Esophagus squamous epithelium (tissue), 5 donors: Measurements from ENCODE around the gene CACNA2D2. TPM values are rescaled to one million over a fixed set of nuclear protein-coding genes. Genes with fewer than 3 reads are reported as not detected.

ENCODE experiments used
- DNase-seq: peaks from one replicate; lab custom pipeline; 2025; lab: John Stamatoyannopoulos, UW
- H3K27ac ChIP-seq, 4 donors: fragments of 200-600 bp; sonication (generic); one replicate each; pipeline ENCODE4 v1.5.1; 2016 to 2019; ENCODE audit warnings: mild to moderate bottlenecking in 1 of 4
- H3K27me3 ChIP-seq, 4 donors: fragments of 200-600 bp; sonication (generic); 1 replicate in 3 of 4; 2 replicates in 1 of 4; pipeline versions ENCODE4 v1.5.1 to v1.6.0; 2017 to 2021; ENCODE audit warnings: antibody characterized with exemption in 1 of 4
- H3K36me3 ChIP-seq, 3 donors: fragments of 200-600 bp; sonication (generic); one replicate each; pipeline ENCODE4 v1.5.1; 2016 to 2019
- H3K4me1 ChIP-seq, 3 donors: fragments of 200-600 bp; sonication (generic); one replicate each; pipeline ENCODE4 v1.5.1; 2017 to 2019
- H3K4me3 ChIP-seq, 4 donors: fragments of 200-600 bp; sonication (generic); 1 replicate in 3 of 4; 2 replicates in 1 of 4; pipeline ENCODE4 v1.5.1; 2016 to 2019; ENCODE audit warnings: mild to moderate bottlenecking in 2 of 4, moderate library complexity in 1 of 4
- H3K9me3 ChIP-seq, 3 donors: fragments of 200-600 bp; sonication (generic); one replicate each; pipeline ENCODE4 v1.5.1; 2016 to 2019
- CTCF ChIP-seq, 6 experiments: fragments of 450-650 bp in 4 of 6; fragments of 200-600 bp in 2 of 6; sonication (generic) in 2 of 6; IDR thresholded peaks; one replicate each; pipeline ENCODE4 v1.5.1; 2016 to 2019; ENCODE audit warnings: antibody characterized with exemption in 6 of 6, mild to moderate bottlenecking in 4 of 6, moderate library complexity in 4 of 6
- POLR2A ChIP-seq, 4 donors: fragments of 450-650 bp; IDR thresholded peaks; one replicate each; pipeline ENCODE4 v1.6.1; 2017; ENCODE audit warnings: antibody characterized with exemption in 4 of 4, mild to moderate bottlenecking in 4 of 4, moderate library complexity in 3 of 4
- WGBS, 2 donors: methylation state at CpG; one replicate each; pipeline ENCODE4 v1.1.5; 2018; 5-methylcytosine and 5-hydroxymethylcytosine counted together
- intact Hi-C: fragments of 100-400 bp; cut with DNase I; formaldehyde crosslinking; loops from one replicate; pipeline ENCODE4 v1.15.0; 2022
- total RNA-seq, 4 donors: library from RNA; depleted of rRNA; stranded (reverse); fragments of >200 nt; gene quantifications; one replicate each; pipeline ENCODE4 v1.1.0, GENCODE V29; 2016
- donor health status: DM: yes; HTN: yes; CAD: no.

CACNA2D2 gene
- total RNA-seq, 4 donors from 2014 or later = 0.18 to 0.57 (median 0.35) TPM; not detected in 1

- Histone ChIP-seq H3K36me3 (no peaks in the 10 kb centered on the region), H3K9me3 (no peaks in the 10 kb centered on the region), H3K27me3 (no peaks in the 10 kb centered on the region), H3K27ac (no peak overlapping the region), H3K4me1 (no peaks in the 10 kb centered on the region), H3K4me3 (no peak overlapping the region)
- intact Hi-C loops = no loop called here
- TF ChIP-seq CTCF (IDR thresholded peaks at IDR 0.05) (no peak), POLR2A (IDR thresholded peaks at IDR 0.05) (no peak)
- 34 to 41% methylated on average over 4 to 6 of the region's 10 CpGs for WGBS, 2 donors
- no peak for DNase-seq
These were observed 29.7 kb downstream of the CACNA2D2 start for GRCh38 chr3:50473768-50474167.

GRCh38 chr3:50472958-50473357 lies 30.5 kb downstream of the CACNA2D2 start:
- DNase-seq = no peak
- intact Hi-C loops = no loop called here
- H3K36me3 ChIP-seq = no peaks in the 10 kb centered on the region
- no peaks in the 10 kb centered on the region for H3K4me1 ChIP-seq
- TF ChIP-seq POLR2A (IDR thresholded peaks at IDR 0.05) (no peak), CTCF (IDR thresholded peaks at IDR 0.05) (no peak)
- no peak overlapping the region for H3K27ac ChIP-seq
- 61 to 65% methylated on average over 3 to 5 of the region's 6 CpGs for WGBS, 2 donors
- no peaks in the 10 kb centered on the region for H3K27me3 ChIP-seq
- H3K9me3 ChIP-seq = no peaks in the 10 kb centered on the region
- no peak overlapping the region for H3K4me3 ChIP-seq

DNA sequence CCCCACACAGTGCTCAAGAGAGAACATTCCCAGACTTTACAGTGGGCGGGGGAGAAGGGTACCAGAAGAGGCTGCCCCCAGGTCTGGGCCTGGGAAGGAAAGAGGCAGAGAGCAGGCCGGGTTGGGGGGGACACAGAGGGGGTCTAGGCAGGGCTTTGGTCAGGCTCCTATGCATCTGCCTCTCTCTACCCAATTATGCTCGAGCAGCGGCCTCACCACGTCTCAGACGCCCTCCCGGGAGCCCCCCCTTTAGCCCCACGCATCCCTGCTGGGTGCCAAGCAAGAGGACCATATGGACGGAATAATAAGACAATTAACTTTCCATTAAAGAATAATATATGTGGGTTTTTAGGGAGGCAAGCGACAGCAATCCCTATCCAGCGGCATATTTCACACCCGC lies 32.8 kb downstream of the CACNA2D2 start:
- no peak overlapping the region for H3K27ac ChIP-seq
- intact Hi-C loops = no loop called here

DNA sequence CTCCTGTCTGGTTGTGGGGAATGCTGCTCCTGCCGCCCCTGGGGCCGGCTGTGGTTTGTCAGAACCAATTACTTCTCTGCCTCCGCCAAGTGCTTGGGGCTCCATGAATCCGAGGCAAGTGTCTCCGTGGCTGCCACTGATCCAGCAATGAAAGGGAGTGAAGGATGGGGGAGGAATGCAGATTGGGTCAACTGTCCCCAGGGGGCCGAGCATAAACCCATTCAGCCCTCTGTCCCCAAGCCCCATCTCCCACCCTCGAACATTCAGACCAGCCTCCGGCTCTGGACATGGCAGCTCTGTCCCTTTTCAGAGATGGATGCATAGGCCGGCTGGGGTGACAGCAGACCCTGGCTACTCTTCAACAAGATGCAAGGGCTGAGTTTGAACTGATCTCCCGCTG lies 35.5 kb downstream of the CACNA2D2 start:
- no peaks in the 10 kb centered on the region for H3K27me3 ChIP-seq
- no peaks in the 10 kb centered on the region for H3K4me1 ChIP-seq
- no peak for DNase-seq
- TF ChIP-seq POLR2A (IDR thresholded peaks at IDR 0.05) (no peak), CTCF (IDR thresholded peaks at IDR 0.05) (no peak)
- 53 to 69% methylated on average over 4 to 7 of the region's 10 CpGs for WGBS, 2 donors
- intact Hi-C loops = no loop called here
- no peak overlapping the region for H3K27ac ChIP-seq
- no peaks in the 10 kb centered on the region for H3K9me3 ChIP-seq
- H3K36me3 ChIP-seq = no peaks in the 10 kb centered on the region
- H3K4me3 ChIP-seq = no peak overlapping the region

More for the DNA sequence above, 32.8 kb downstream of the CACNA2D2 start:
- Histone ChIP-seq H3K36me3 (no peaks in the 10 kb centered on the region), H3K27me3 (no peaks in the 10 kb centered on the region), H3K9me3 (no peaks in the 10 kb centered on the region), H3K4me3 (no peak overlapping the region), H3K4me1 (no peaks in the 10 kb centered on the region)
- DNase-seq = no peak
- TF ChIP-seq CTCF (IDR thresholded peaks at IDR 0.05) = no peak
- TF ChIP-seq POLR2A (IDR thresholded peaks at IDR 0.05) = no peak
- 79 to 87% methylated on average over 10 to 12 of the region's 12 CpGs for WGBS, 2 donors

DNA sequence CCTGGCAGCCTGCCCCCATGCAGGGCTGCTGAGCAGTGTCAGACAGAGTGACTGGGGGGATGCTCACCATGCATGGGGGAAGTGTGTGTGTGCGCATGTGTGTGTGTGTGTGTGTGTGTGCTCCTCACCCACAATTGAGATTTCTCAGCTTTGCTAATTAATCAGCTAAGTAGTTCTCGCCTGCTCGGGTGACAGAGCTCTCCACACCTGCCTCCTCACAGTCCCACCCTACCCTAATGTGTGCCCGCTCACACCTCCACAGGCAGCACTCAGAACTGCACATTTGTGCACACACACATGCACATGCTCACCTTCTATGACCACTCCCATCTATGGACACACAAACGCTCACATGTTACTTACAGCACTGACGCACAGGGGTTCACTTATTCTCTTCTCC lies 37.3 kb downstream of the CACNA2D2 start:
- WGBS, 2 donors = 82% methylated on average over 6 of the region's 6 CpGs
- Histone ChIP-seq H3K36me3 (no peaks in the 10 kb centered on the region), H3K4me3 (no peak overlapping the region), H3K27me3 (no peaks in the 10 kb centered on the region), H3K9me3 (no peaks in the 10 kb centered on the region), H3K27ac (no peak overlapping the region), H3K4me1 (no peaks in the 10 kb centered on the region)
- intact Hi-C loops = no loop called here
- TF ChIP-seq POLR2A (IDR thresholded peaks at IDR 0.05) (no peak), CTCF (IDR thresholded peaks at IDR 0.05) (no peak)
- no peak for DNase-seq
